Activated CD8-positive, alpha-beta memory T cell treated with anti-CD3 and anti-CD28 coated beads for 48 hours (primary cell): ENCODE data around the gene APLNR.
A peak's percentile ranks its signal among the peaks of the same experiment; 100 is the strongest.

Experiments
- DNase-seq, 3 experiments: peaks; one replicate each; pipeline ENCODE4 v3.0.0-alpha.2; 2020; ENCODE audit warnings: low read depth in 2 of 3, low spot score in 2 of 3

Gene APLNR

DNA sequence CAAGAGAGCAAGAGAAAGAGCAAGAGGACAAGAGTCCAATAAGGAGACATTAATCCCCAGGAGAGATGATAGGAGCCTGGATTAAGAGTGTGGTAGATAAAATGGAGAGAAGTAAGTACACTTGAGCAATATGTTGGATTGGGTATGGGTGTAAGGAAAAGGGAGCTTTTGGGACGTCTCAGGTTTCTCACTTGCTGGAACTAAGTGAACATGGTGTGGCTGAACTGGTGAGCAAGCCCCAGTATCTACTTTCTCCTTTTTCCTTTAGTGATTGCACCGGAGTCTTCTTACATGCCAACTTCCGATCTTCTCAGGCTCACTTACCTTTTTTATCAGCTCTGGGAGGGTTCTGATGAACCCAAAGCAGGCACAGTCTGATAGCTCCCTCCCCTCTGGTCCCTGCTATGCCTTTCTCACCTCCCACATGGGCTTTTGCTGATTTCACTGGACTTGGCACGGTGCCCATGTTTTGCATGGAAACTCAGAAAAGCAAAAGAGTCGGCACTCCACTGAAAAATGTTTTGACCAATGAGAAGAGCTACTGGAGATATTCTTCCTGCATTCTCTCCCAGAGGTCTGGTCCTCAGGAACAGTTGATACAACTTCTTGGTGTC is 14.5 kb upstream of the APLNR start:
- DNase-seq: no peak

DNA sequence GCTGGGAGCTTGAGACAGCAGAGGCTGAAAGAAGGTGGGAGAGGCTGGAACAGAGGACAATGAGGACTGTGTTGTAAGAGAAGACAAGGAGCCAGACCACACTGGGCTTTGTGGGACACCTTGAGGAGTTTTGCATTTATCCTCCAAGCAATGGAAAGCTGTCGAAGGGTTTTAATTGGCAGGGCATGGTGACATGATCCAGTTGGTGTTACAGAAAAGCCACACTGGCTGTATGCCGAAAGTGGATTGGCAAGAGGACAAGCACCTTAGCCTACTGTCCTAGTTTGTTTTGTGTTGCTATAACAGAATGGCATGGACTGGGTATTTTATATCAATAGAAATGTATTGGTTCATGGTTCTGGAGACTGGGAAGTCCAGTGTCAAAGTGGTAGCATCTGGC is 14.0 kb upstream of the APLNR start:
- DNase-seq: no peak

DNA sequence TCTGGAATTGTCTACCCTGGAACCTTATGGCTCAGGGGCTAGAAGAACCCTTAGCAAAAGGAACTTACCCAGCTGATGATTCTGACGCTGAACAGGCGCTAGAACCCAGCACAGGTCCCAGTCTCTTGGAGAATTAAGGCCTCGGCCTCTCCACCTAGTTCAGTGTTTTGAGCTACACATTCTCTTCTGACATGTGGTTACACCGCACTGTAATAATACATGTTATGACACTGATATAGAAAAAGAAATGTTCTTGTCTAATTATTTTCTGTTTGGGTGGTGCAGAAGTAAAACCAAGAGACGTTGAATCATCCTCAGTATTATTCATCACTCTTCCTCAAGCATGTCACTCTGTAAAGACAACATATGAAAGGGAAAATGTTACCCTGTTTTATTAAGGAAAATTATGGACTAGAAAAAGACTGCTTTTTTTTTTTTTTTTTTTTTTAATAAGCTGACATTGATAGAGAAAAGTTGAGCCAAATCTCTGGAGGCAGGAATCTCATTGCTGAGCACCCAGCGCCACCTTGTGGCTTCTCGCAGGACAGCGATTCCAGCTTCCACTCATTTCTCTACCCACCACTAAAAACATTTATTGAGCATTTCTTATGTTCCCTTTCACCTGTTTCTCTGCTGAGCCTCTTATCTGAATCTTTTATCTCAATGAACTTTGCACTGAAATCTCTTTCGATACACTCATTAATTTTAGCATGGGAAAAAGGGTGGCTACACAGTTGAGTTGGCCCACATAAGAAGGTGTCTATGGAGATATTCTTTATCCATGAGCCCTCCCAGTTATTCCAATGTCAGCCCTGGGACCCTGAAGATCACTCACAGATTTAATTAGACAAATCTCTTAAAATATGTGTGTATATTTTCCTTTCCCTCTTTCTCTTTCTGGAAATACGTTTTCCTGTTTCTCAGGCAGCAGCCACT is 12.6 kb upstream of the APLNR start:
- peak in 2 of 3 experiments; percentile 8 to 14 for DNase-seq

DNA sequence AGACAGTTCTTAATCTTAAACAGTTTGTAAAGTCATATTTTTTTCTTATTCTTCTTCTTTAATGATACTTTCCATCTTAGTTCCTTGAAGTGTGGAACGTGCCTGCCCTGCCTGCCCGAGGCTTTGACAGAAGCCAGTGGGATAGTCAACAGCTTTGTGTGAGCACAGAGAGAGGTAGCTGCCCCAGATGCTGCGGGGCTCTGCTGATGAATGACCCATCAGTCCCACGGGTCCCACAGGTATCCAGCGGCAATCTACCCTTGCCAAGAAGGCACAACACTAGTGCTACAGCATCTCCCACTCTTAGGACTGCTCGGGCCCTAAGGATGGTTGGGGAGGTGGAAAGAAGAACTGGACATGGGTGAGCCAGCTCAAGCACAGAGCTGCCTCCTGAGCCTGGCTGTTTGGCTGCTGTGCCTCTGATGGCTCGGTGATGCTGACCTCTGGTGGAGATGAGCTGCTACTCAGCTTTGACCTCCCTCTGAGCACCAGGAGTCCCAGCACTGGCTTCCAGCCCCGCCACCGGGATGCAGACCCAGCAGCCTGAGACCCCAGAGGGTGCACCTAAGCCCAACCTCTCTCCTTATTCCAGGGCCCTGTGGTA is 11.8 kb upstream of the APLNR start:
- DNase-seq: no peak

DNA sequence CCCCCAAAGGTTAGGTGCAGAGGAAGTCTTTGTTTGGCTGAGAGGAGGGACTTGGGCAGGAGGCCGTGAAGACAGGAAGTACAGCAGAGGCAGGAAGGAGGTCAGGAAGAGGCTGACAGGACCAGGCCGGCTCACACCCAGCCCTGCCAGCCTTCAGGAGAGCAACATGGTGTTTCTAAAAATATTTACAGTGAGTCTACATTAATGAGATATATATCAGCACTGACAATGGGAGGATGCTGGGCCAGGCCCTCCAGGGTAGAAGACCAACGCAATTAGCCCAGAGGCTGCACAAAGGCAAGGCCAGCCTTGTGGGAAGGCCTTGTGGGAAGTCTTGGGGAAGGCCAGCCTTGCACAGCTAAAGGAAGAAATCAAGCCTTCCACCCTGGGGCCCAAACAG is 7.9 kb upstream of the APLNR start:
- DNase-seq: no peak

DNA sequence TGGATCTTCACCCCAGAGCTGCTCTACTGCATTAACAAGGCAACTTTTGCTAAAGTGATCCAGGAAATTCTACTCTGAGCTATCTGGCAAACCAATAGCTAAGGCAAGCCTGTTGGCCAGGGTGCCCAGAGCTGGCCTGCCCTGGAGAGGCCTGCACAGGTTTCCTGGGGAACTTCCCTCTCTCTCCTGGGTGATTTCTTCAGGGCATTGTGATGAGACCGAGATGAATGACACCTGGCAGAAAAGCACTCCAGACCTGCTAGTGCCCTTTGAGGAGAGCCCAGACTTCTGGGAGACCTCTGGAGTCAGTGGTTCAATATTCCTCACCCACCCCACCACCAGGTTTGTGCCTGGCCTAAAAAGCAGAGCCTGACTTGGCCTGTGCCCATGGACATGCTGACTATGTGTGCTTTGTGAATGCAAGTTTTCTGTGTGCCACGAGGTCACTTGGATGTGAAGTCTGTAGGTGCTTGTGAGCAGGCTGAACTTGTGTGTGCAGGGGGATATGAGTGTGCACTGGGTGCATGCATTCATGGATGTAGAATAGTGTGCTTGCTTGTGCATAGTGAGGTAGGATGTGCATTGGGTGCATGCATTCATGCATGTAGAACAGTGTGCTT is 4.4 kb upstream of the APLNR start:
- DNase-seq: no peak

DNA sequence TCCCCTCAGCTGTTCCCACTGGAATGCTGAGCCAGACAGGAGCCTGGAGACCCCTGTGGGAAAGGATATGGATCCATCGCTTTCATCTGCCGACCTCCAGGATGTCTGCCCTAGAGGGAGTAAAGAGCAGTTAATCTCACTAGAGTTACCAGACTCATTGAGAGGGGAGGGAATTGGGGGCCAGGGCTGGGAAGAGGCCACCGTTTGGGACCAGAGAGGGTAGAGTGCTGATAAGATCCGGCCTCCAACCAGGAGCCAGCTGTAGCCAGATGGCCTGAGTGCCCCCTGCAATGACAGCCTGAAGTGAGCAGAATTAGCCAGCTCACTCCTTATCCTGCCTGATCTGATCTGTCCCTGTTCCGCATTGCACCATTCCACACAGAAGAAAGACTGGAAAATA is 3.7 kb upstream of the APLNR start:
- DNase-seq: no peak

DNA sequence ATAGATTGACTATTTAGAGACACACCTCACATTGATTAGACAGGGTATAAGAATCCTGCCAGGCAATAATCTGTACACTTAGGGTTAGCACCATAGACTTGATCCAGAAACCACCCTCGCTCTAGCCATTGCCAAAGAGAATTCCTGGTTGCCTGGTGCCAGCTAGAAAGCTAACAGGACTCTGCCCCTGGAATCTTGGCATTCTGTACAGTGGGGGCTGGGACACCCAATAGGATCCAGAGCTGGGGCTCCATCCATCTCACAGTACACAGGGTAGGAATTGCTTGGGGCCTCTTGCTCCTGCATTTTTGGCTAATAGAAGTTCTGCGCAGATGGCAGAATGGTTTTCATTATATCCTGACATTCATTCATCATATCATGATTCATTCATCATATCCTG is 3.0 kb upstream of the APLNR start:
- no peak for DNase-seq

DNA sequence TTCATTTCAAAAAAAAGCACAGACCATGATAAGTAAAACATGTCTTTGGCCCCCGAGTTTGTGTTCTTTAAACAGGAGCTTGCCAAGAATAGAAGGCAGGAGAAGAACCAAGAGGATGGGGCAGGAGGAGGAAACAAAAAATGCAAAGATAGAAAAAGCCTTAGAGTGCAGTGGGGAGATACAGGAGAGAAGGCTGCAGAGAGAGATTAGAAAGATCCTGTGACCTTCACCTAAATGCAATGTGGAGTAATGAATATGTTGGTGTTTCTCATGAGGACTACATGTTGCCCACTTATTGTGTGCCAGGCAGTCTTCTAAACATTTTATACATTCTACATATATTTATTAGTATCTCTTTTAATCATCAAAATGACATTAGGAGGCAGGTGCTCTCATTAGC is 2.3 kb upstream of the APLNR start:
- DNase-seq: no peak

DNA sequence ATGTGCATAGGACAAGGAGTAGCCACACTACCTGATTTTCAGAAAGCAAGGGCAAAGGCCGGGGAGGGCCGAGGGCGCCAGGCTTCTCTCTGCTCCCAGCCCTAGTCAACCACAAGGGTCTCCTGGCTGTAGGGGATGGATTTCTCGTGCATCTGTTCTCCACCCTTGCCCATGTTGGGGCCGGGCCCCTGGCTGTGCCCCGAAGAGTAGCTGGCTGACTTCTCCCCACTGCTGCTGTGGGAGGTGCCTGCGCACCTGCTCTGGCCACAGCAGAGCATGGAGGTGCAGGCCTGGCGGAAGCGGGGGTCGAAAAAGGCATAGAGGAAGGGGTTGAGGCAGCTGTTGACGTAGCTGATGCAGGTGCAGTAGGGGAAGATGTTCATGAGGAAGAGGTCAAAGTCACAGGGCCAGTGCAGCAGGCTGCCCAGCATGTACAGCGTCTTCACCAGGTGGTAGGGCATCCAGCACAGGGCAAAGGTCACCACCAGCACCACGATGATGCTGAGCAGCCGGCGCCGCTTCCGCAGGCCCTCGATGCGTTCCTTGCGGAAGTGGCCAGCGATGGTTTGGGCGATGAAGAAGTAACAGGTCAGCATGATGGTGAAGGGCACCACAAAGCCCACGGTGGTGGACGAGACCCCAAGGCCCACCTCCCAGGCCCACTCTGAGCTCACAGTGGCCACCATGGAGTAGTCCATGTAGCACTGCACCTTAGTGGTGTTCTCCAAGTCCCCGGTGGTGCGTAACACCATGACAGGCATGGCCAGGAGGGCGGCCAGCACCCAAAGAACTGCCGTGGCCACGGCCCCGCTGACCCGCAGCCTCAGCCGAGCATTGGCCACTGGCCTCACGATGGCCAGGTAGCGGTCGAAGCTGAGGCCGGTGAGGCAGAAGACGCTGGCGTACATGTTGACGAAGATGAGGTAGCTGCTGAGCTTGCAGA is 1.0 kb downstream of the APLNR start:
- DNase-seq: no peak

DNA sequence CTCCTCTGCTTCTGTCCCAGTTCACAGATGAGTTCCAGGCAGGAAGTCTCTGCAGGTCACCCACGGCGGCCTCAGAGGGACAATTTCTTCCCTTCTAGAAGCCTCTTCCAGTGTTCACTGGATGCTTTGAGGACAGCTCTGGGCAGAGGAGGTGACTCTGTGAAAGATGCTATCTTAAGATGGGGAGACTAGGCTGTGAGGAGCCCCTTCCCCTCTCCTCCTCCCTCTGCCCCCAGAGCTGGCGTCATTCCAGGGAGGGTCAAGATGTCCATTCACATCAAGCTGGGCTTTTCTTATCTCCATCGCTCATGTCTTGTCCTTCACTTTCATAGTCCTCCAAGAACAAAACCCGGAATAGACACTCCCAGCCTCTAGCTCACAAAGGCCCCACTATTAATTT is 3.3 kb downstream of the APLNR start:
- DNase-seq: no peak

DNA sequence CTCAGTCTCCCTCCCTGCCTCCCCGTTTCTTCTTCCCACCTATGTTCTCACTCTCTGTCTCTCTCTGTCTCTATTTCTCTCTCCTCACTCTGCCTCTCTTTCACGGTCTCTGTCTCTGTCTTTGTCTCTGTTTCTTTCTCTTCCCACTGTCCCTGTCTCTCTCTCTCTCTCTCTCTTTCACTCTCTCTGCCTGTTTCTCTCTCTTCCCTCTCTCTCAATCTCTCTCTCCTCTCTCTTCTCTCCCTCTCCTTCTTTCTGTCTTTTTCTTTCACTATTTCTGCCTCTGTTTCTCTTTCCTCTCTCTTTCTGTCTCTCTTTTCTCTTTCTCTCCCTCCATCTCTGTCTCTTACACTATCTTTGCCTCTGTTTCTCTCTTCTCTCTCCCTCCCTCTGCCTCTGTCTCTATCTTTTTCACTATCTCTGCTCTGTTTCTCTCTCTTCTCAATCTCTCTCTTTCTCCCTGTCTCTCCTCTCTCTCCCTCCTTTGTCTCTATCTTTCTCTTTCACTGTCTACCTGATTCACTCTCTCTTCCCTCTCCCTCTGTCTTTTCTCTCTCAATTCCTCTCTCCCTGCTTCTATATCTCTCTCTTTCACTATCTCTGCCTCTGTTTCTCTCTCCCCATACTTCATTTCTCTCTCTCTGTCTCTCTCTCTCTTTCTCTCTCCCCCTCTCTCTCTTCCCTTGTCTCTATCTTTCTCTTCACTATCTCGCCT is 5.4 kb downstream of the APLNR start:
- no peak for DNase-seq

DNA sequence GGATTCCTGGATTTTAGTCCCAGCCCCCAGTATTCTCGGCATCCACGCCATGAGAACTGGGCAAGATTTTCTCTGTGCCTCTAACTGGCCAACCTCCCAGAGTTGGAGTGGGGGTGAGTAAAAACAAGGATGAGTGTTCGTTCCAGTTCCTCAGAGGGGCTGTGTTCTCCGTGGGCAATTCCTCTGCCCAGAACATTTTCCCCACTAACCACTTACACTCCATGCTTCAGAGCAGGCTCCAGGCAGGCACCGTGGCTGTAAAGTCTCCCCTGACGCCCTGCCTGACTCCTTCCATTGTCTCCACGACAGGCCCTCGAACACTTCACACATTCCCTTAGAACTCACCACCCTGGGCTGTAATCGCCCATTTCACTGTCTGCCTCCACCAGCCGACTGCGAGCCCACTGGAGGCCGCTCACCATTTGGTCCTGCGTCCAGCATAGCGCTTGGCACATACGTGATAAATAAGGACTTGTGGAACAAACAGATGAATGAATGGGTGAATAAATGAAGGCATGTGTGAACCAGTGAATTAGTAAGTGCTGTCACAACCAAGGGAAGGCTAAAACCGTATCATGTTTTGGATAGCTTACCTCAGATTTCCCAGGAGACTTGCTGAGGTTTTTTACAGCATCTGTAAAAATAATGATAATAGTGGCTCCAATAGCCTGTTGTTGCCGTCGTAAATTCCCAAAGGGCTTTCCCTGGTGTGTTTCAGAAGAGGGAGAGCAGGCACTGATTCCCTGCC is 6.1 kb downstream of the APLNR start:
- DNase-seq: no peak

DNA sequence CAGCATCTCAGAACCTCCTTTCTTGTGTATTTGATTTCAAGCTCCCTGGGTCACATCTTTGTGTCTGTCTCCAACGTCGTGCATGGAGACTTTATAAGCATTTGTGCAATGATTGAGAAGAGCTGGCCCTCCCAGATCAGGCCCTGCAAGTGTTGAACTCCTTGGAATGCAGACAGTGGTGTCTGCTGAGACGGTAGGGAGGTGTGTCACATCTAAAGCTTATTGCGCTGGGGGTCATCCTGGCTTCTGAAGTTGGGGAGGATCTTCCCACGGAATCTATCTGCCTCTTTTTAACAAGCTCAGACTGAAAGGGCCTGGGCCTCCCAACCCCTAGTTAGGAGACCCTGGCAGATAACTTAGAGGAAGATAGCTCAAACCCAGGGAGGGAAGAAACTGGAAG is 6.7 kb downstream of the APLNR start:
- no peak for DNase-seq

DNA sequence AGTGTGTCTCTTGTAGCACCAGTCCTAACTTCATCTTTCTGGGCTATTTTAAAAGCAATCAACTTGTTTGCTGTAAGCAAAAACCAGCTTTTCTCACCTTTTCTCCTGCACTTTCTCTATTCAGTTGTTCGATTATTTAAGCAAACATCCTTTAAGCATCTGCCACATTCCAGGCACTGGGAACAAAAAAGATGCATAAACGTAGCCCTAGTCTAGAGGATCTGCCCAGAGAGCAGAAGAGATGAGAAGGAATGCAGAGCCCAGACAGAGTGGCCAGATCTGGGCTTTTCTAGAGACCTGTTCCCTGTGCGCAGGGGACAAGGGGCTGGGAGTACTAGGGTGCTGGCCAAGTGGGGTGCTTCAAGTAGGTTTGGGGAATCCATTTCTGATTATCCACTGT is 8.4 kb downstream of the APLNR start:
- no peak for DNase-seq

DNA sequence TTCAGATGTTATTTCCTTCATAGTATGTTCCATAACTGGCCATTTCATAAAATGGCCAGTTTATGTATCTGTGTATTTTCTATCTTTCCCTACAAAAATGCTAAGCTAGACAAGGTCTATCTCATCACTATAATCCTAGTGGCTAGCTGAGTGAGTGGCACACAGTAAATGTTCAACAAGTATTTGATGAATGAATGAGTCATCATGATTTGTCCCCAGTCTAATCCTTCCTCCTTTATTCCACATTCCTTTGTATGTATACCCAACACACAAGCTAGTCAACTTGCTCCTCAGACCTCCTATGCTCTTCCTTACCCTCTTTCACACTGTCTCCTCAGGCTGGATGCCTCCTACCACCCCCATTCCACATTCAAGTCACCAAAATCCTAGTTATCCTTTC is 12.5 kb downstream of the APLNR start:
- DNase-seq: no peak

DNA sequence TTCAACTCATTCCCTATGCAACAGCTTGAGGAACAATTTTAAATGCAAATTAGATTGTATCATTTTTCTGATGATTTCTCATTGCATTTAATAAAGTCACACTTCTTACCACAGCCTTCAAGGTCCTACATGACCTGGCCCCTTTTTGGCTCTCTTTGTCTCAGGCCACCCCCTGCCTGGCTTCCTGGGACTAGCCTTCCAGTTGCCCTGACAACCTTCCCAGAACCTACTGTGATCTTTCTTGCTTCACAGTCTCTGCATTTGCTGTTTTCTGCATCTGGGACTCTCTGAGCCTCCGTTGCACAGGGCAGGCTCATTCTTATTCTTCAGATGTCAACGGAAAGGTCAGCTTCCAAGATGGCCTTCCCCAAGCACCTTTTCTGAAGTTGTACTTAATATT is 12.9 kb downstream of the APLNR start:
- no peak for DNase-seq

DNA sequence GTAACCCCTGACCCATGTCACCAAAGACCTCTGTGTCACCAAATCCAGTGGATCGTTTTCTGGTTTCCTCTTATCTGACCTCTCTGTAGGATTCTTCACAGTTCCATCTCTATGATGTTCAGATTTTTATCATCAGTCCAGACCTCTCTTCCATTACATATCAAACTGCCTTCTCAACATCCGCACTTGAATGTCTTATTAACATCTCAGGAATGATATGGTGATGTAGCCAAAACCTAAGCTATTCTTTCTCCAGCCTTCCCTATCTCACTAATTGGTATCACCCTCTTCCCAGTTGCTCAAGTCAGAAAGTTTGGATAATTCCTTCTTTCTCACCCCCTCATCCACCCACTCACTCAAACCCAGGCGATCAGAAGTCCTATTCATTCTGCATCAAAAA is 13.4 kb downstream of the APLNR start:
- DNase-seq: no peak

DNA sequence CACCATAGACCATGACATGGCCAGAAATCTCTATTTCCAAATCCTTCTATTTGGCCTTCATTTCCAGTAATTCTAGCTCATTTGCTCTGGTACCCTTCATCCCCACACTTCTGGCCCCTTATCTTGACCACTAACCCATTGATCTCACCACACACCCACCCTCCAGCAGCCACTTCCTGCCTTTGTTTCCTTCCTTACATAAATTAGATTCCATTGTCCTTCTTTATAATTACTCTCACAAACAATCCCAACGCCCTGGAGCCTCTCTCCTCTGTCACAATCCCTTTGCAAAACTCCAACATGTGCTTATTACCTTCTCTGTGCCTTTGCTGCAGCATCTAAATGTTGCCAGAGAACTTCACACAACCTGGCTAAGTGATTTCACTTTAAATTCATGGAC is 14.8 kb downstream of the APLNR start:
- DNase-seq: no peak
